K562 (cell line): ENCODE data around the gene PRSS12. TPM values are rescaled to one million over a fixed set of nuclear protein-coding genes. Genes with fewer than 3 reads are reported as not detected.

ENCODE experiments used
- CBX2 ChIP-seq: fragments of 200-600 bp; sonication (generic); IDR thresholded peaks from one replicate; pipeline ENCODE4 v1.6.1; 2012; ENCODE audit warnings: mild to moderate bottlenecking, low read length, inconsistent platforms; ENCODE audit not compliant: insufficient read depth, poor library complexity, severe bottlenecking
- CEBPG ChIP-seq, 3 experiments: fragments of 200-800 bp in 1 of 3; sonication (Bioruptor generic) in 1 of 3; sonication (generic) in 1 of 3; formaldehyde crosslinking in 1 of 3; IDR thresholded peaks in 2 of 3; conservative IDR thresholded peaks in 1 of 3; 2 replicates each; pipeline versions ENCODE4 v1.6.1 to v1.8.0; 2016 to 2022; ENCODE audit warnings: missing compliant biosample characterization in 2 of 3, missing genetic modification characterization in 2 of 3, mild to moderate bottlenecking in 1 of 3, missing genetic modification reagents in 1 of 3
- CEBPZ ChIP-seq: fragments of 150-350 bp; IDR thresholded peaks from 2 replicates; pipeline ENCODE4 v1.6.1; 2014; ENCODE audit warnings: low read depth, mild to moderate bottlenecking, low read length, borderline replicate concordance
- DDX20 ChIP-seq: fragments of 450-650 bp; IDR thresholded peaks from 2 replicates; pipeline ENCODE4 v1.6.1; 2016; ENCODE audit warnings: missing genetic modification characterization, low read depth, mild to moderate bottlenecking, missing compliant biosample characterization, moderate library complexity
- ERF ChIP-seq: fragments of 450-650 bp; formaldehyde crosslinking; IDR thresholded peaks from 2 replicates; pipeline ENCODE4 v1.4.0; 2020; ENCODE audit warnings: mild to moderate bottlenecking, mixed read lengths
- HNRNPUL1 ChIP-seq: fragments of 200-400 bp; formaldehyde crosslinking; IDR thresholded peaks from 2 replicates; pipeline ENCODE4 v1.6.1; 2017; ENCODE audit warnings: low read length
- ILF3 ChIP-seq: fragments of 450-650 bp; IDR thresholded peaks from 2 replicates; pipeline ENCODE4 v1.6.1; 2018; ENCODE audit warnings: antibody characterized with exemption, mild to moderate bottlenecking, moderate library complexity, borderline replicate concordance
- JUND ChIP-seq, 2 experiments: IDR thresholded peaks; 2 replicates in 1 of 2; 3 replicates in 1 of 2; pipeline ENCODE4 v1.6.1; 2011; ENCODE audit warnings: borderline replicate concordance in 2 of 2, low read depth in 2 of 2, low read length in 2 of 2, improper control_type of control experiment in 1 of 2, missing biosample characterization in 1 of 2, missing genetic modification characterization in 1 of 2, missing genetic modification reagents in 1 of 2
- MYC ChIP-seq, 2 experiments: fragments of 250-450 bp in 1 of 2; sonication (Bioruptor Pico) in 1 of 2; IDR thresholded peaks; 2 replicates each; pipeline versions ENCODE4 v1.5.1 to v1.6.1; 2012 to 2021; ENCODE audit warnings: low read depth in 2 of 2, borderline replicate concordance in 1 of 2, improper control_type of control experiment in 1 of 2, low read length in 1 of 2, mild to moderate bottlenecking in 1 of 2, moderate library complexity in 1 of 2
- PHF20 ChIP-seq: fragments of 450-650 bp; IDR thresholded peaks from 2 replicates; pipeline ENCODE4 v1.6.1; 2018; ENCODE audit not compliant: partially characterized antibody
- PYGO2 ChIP-seq: fragments of 450-650 bp; IDR thresholded peaks from 2 replicates; pipeline ENCODE4 v1.6.1; 2016; ENCODE audit warnings: mild to moderate bottlenecking, missing genetic modification characterization, moderate library complexity, missing compliant biosample characterization
- RBFOX2 ChIP-seq: fragments of 200-400 bp; formaldehyde crosslinking; IDR thresholded peaks from 2 replicates; pipeline ENCODE4 v1.6.1; 2017; ENCODE audit warnings: low read depth, mild to moderate bottlenecking, low read length, moderate library complexity
- SREBF1 ChIP-seq: fragments of 150-350 bp; IDR thresholded peaks from 2 replicates; pipeline ENCODE4 v1.6.1; 2014; ENCODE audit warnings: antibody characterized with exemption, low read depth, low read length, borderline replicate concordance
- TEAD4 ChIP-seq, 2 experiments: sonication (generic) in 1 of 2; formaldehyde crosslinking in 1 of 2; IDR thresholded peaks; 2 replicates each; pipeline versions ENCODE4 v1.6.1 to v1.8.0; 2012 to 2022; ENCODE audit warnings: borderline replicate concordance in 1 of 2, inconsistent platforms in 1 of 2, low read length in 1 of 2, mild to moderate bottlenecking in 1 of 2, missing genetic modification reagents in 1 of 2
- ZBTB11 ChIP-seq, 3 experiments: fragments of 200-800 bp in 1 of 3; fragments of 250-450 bp in 1 of 3; fragments of 450-650 bp in 1 of 3; sonication (Bioruptor Pico) in 1 of 3; sonication (Bioruptor generic) in 1 of 3; formaldehyde crosslinking in 1 of 3; IDR thresholded peaks; 2 replicates each; pipeline versions ENCODE4 v1.6.1 to v1.8.0; 2016 to 2022; ENCODE audit warnings: mild to moderate bottlenecking in 2 of 3, missing genetic modification characterization in 2 of 3, missing compliant biosample characterization in 1 of 3, moderate library complexity in 1 of 3
- ZNF311 ChIP-seq: fragments of 250-450 bp; sonication (Bioruptor Pico); IDR thresholded peaks from 2 replicates; pipeline ENCODE4 v1.4.0; 2020; ENCODE audit warnings: mild to moderate bottlenecking, moderate library complexity
- ZNF41 ChIP-seq: fragments of 250-450 bp; sonication (Bioruptor Pico); conservative IDR thresholded peaks from 2 replicates; pipeline ENCODE4 v1.4.0; 2020; ENCODE audit warnings: mild to moderate bottlenecking
- ZNF764 ChIP-seq: fragments of 250-450 bp; sonication (Bioruptor Pico); IDR thresholded peaks from 2 replicates; pipeline ENCODE4 v1.4.0; 2020; ENCODE audit warnings: low read depth, mild to moderate bottlenecking, moderate library complexity
- polyA plus RNA-seq, 8 experiments: library from polyadenylated mRNA; depleted of rRNA in 4 of 8; stranded (reverse) in 5 of 8; unstranded in 3 of 8; fragments of >200 nt; fragmentation: Nextera tagmentation in 2 of 8; fragmentation: Illumina TruSeq in 1 of 8; extraction: Ambion mirVana in 2 of 8; extraction: Trizol in 1 of 8; gene quantifications; 2 replicates each; pipeline versions ENCODE4 v1.2.1 to v1.2.3, GENCODE V29; 2011 to 2014; ENCODE audit warnings: inconsistent platforms in 1 of 8, missing spikeins in 1 of 8
- total RNA-seq, 7 experiments: library from RNA; depleted of rRNA in 6 of 7; stranded (reverse); fragments of >200 nt in 6 of 7; fragmentation: Illumina TruSeq in 2 of 7; extraction: Trizol in 2 of 7; gene quantifications; 2 replicates each; pipeline versions ENCODE4 v1.2.1 to v1.2.3, GENCODE V29; 2011 to 2021; ENCODE audit warnings: low replicate concordance in 1 of 7

PRSS12 gene
- total and polyA plus RNA-seq, 9 of the 15 experiments (the other 6 are each of a cell fraction or from before 2014, with no cell fraction given) = 0.06 to 0.11 (median 0.09) TPM; not detected in 6

DNA sequence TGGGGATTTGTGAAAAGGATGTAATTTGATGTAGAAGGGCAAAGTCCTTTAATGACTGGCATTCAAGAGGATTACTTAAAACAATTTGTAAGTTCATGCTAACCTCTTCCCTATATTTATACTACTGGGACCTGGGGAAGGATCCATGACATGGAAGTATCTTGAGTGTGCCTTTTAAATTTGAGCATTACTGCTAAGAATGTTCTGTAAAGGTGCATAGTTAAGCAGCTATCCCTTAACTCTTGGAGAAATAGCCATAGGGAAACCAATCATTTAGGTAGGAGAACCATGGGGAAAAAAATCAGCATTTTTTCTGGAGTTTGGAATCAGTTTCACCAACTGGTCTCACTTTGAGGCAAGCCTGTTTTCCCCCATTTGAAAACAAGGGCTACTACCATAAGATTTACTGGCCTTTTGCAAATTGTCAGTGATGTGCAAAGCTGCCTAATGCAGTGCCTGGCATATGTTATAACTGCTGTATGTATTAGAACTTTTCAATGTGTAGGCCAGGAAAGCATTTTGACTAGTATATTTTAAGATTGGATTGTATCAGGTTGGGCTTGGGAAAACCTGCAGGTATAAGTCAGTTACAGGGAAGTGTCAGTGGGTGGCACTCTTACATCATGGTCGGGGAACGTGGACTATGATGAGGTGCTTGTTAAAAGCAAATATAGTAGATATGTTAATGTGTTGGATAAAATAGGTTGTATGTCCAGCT, 72.1 kb downstream of the PRSS12 start (continued):
- TF ChIP-seq TEAD4 (IDR thresholded peaks at IDR 0.05; ENCODE audit: low read length) = 0 out of 2 replicates have a peak, but pooled peaks have one; percentile 6
- no peak for TF ChIP-seq TEAD4 (CRISPR knock-in tag; IDR thresholded peaks at IDR 0.05; ENCODE audit: borderline replicate concordance)
- TF ChIP-seq CBX2 = no peak
- TF ChIP-seq ERF (CRISPR knock-in tag) = no peak
- TF ChIP-seq PHF20 = no peak
- no peak for TF ChIP-seq ZBTB11 (CRISPR knock-in tag; IDR thresholded peaks at IDR 0.05)
- TF ChIP-seq RBFOX2 = 0 out of 2 replicates have a peak, but pooled peaks have one; percentile 4
- no peak for TF ChIP-seq DDX20 (tag)
- no peak for TF ChIP-seq CEBPG (CRISPR knock-in tag; IDR thresholded peaks at IDR 0.05)
- TF ChIP-seq CEBPG (tag; conservative IDR thresholded peaks at IDR 0.05 in 1 of 2, IDR thresholded peaks at IDR 0.05 in 1 of 2) = no peak
- TF ChIP-seq MYC (IDR thresholded peaks at IDR 0.05; ENCODE audit: low read depth, low read length) = peak; percentile 30; the same call in 1 of the 2 replicates
- TF ChIP-seq MYC (CRISPR knock-in tag; IDR thresholded peaks at IDR 0.05; ENCODE audit: borderline replicate concordance, low read depth) = no peak
- TF ChIP-seq PYGO2 (tag) = no peak
- no peak for TF ChIP-seq JUND (IDR thresholded peaks at IDR 0.05; ENCODE audit: borderline replicate concordance, low read depth, low read length)
- no peak for TF ChIP-seq JUND (tag; IDR thresholded peaks at IDR 0.05; ENCODE audit: borderline replicate concordance, low read depth, low read length)
- no peak for TF ChIP-seq SREBF1
- no peak for TF ChIP-seq ZNF311 (CRISPR knock-in tag)
- no peak; the same call in 1 of the 2 replicates for TF ChIP-seq ZNF41 (CRISPR knock-in tag)
- no peak for TF ChIP-seq HNRNPUL1
- TF ChIP-seq ILF3 = no peak
- no peak for TF ChIP-seq ZNF764
- no peak for TF ChIP-seq CEBPZ
